DND-41 (cell line): ENCODE data around the gene DPF3.

Source experiments
- ATAC-seq: fragments of 200-7000 bp; cut with Tn5 transposase; 3 replicates; pipeline ENCODE4 v1.9.1; 2021; ENCODE audit warnings: low read depth; ENCODE audit not compliant: insufficient read depth
- DNase-seq: peaks from one replicate; pipeline ENCODE4 v3.0.0-alpha.2; 2020
- H2AFZ ChIP-seq: 2 replicates; pipeline ENCODE4 v1.6.0; 2012; ENCODE audit warnings: low read depth, low read length
- H3K27ac ChIP-seq: 2 replicates; pipeline ENCODE4 v1.5.1; 2012; ENCODE audit warnings: low read length, inconsistent platforms
- H3K27me3 ChIP-seq: fragments of 200-600 bp; sonication (generic); 2 replicates; pipeline ENCODE4 v1.6.0; 2012; ENCODE audit warnings: low read length, mild to moderate bottlenecking, inconsistent platforms; ENCODE audit not compliant: insufficient read depth, poor library complexity
- H3K36me3 ChIP-seq: 2 replicates; pipeline ENCODE4 v1.5.1; 2012; ENCODE audit warnings: low read length, inconsistent platforms; ENCODE audit not compliant: insufficient read depth
- H3K4me1 ChIP-seq: 2 replicates; pipeline ENCODE4 v1.5.1; 2012; ENCODE audit warnings: mild to moderate bottlenecking, low read length; ENCODE audit not compliant: insufficient read depth
- H3K4me2 ChIP-seq: 2 replicates; pipeline ENCODE4 v1.6.0; 2012; ENCODE audit warnings: mild to moderate bottlenecking, moderate library complexity, low read length, inconsistent platforms; ENCODE audit not compliant: insufficient read depth
- H3K4me3 ChIP-seq, 2 experiments: fragments of 200-600 bp in 1 of 2; shearing (Covaris generic) in 1 of 2; 2 replicates each; pipeline ENCODE4 v1.5.1; 2012 to 2016; ENCODE audit warnings: inconsistent platforms in 2 of 2, low read length in 2 of 2, mild to moderate bottlenecking in 2 of 2, low read depth in 1 of 2, moderate library complexity in 1 of 2
- H3K79me2 ChIP-seq: 2 replicates; pipeline ENCODE4 v1.6.0; 2012; ENCODE audit warnings: low read length, inconsistent platforms; ENCODE audit not compliant: insufficient read depth
- H3K9ac ChIP-seq: 2 replicates; pipeline ENCODE4 v1.6.0; 2012; ENCODE audit warnings: low read depth, mild to moderate bottlenecking, inconsistent platforms, low read length, moderate library complexity
- H3K9me3 ChIP-seq: 2 replicates; pipeline ENCODE4 v1.5.1; 2012; ENCODE audit warnings: low read length, moderate library complexity, mild to moderate bottlenecking, inconsistent platforms; ENCODE audit not compliant: insufficient read depth, severe bottlenecking
- H4K20me1 ChIP-seq: 2 replicates; pipeline ENCODE4 v1.6.0; 2012; ENCODE audit warnings: low read length; ENCODE audit not compliant: insufficient read depth
- EZH2 ChIP-seq: IDR thresholded peaks from 3 replicates; pipeline ENCODE4 v1.6.1; 2012; ENCODE audit warnings: borderline replicate concordance, low read depth, mild to moderate bottlenecking, moderate library complexity, low read length, inconsistent platforms; ENCODE audit not compliant: severe bottlenecking
- TF ChIP-seq, protein P1 (sequence below): IDR thresholded peaks from 2 replicates; pipeline ENCODE4 v1.5.1; 2012; ENCODE audit warnings: borderline replicate concordance, low read length, moderate library complexity, mild to moderate bottlenecking; ENCODE audit not compliant: poor library complexity, severe bottlenecking; ENCODE audit errors: extremely low read depth

DPF3 gene

DNA sequence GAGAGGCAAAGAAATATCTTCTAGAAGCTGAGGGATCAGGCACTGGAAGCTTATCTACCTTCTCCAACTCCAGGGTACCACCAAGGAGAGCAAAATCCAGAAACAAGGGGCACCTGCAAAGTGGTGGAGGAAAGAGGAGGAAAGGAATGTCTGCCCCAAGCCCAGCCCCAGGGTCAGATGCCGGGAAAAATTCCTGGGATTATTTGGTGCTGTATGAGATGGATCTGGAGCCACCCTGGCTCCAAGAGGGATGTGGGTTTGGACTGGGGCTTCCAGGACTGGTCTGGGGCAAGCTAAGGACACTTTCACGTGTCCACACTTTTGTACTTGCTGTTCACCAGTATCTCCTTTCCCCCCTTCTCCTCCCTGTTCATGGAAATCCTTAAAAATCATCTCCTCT is 69.8 kb downstream of the DPF3 start:
- Histone ChIP-seq H3K9me3 (no peaks in the 10 kb centered on the region), H3K36me3 (no peaks in the 10 kb centered on the region), H4K20me1 (no peaks in the 10 kb centered on the region), H3K27me3 (no peaks in the 10 kb centered on the region), H3K4me1 (no peaks in the 10 kb centered on the region), H3K27ac (no peak overlapping the region), H3K4me3 (no peak overlapping the region), H3K9ac (no peak overlapping the region), H2AFZ (no peak overlapping the region), H3K4me2 (no peak overlapping the region), H3K79me2 (no peaks in the 10 kb centered on the region)
- DNase-seq = no peak
- ATAC-seq = no peak
- TF ChIP-seq EZH2 = no peak
- TF ChIP-seq, protein P1, sequence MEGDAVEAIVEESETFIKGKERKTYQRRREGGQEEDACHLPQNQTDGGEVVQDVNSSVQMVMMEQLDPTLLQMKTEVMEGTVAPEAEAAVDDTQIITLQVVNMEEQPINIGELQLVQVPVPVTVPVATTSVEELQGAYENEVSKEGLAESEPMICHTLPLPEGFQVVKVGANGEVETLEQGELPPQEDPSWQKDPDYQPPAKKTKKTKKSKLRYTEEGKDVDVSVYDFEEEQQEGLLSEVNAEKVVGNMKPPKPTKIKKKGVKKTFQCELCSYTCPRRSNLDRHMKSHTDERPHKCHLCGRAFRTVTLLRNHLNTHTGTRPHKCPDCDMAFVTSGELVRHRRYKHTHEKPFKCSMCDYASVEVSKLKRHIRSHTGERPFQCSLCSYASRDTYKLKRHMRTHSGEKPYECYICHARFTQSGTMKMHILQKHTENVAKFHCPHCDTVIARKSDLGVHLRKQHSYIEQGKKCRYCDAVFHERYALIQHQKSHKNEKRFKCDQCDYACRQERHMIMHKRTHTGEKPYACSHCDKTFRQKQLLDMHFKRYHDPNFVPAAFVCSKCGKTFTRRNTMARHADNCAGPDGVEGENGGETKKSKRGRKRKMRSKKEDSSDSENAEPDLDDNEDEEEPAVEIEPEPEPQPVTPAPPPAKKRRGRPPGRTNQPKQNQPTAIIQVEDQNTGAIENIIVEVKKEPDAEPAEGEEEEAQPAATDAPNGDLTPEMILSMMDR = no peak

DNA sequence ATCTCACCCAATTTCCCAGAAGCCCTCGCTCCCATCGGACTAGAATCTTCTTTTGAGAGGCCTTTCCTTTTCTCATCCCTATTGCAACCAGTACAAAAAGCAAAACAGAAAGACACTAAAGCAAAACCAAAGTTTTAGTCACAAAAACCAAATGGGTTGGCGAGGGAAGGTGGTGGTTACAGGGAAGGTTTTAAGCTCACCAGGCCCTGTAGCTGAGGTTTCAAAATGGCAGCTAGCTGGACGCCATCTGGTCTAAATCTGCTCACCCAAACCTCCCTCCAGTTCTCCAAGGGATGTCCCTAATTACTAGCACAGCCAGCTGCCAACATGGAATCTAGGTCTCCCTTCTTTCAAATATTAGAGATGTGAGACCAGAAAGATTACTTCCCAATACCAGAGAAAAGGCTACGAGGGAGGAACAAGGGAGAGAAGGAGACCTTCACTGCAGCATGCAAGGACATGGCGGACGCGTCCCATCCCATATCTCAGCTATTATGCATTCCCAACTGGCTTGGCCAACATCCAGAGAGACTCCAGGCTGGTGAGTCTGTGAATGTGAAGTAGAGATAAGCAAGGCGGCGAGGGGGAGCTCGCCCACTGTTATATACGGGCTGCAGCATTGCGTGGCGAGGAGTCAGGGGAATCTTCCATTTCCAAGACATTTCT is 70.8 kb downstream of the DPF3 start:
- Histone ChIP-seq H3K9me3 (no peaks in the 10 kb centered on the region), H4K20me1 (no peaks in the 10 kb centered on the region), H3K27me3 (no peaks in the 10 kb centered on the region), H2AFZ (no peak overlapping the region), H3K27ac (no peak overlapping the region), H3K4me1 (no peaks in the 10 kb centered on the region), H3K79me2 (no peaks in the 10 kb centered on the region), H3K4me2 (no peak overlapping the region), H3K4me3 (no peak overlapping the region), H3K9ac (no peak overlapping the region), H3K36me3 (no peaks in the 10 kb centered on the region)
- ATAC-seq (no peak), DNase-seq (no peak)
- TF ChIP-seq EZH2 = no peak
- TF ChIP-seq, protein P1 = no peak

GRCh38 chr14:72818998-72819397 is 74.9 kb downstream of the DPF3 start:
- TF ChIP-seq, protein P1 = no peak
- TF ChIP-seq EZH2 = no peak
- Histone ChIP-seq H3K4me1 (no peaks in the 10 kb centered on the region), H3K9ac (no peak overlapping the region), H3K9me3 (no peaks in the 10 kb centered on the region), H3K79me2 (no peaks in the 10 kb centered on the region), H3K27me3 (no peaks in the 10 kb centered on the region), H2AFZ (no peak overlapping the region), H3K27ac (no peak overlapping the region), H3K4me2 (no peak overlapping the region), H3K4me3 (no peak overlapping the region), H3K36me3 (no peaks in the 10 kb centered on the region), H4K20me1 (no peaks in the 10 kb centered on the region)
- ATAC-seq = no peak
- no peak for DNase-seq
